ENCODE results near the gene TSC2. TPM values are rescaled to one million over a fixed set of nuclear protein-coding genes. Genes with fewer than 3 reads are reported as not detected.

TSC2 gene
- total RNA-seq, 1 experiment from 2014 or later = 166 TPM

DNA sequence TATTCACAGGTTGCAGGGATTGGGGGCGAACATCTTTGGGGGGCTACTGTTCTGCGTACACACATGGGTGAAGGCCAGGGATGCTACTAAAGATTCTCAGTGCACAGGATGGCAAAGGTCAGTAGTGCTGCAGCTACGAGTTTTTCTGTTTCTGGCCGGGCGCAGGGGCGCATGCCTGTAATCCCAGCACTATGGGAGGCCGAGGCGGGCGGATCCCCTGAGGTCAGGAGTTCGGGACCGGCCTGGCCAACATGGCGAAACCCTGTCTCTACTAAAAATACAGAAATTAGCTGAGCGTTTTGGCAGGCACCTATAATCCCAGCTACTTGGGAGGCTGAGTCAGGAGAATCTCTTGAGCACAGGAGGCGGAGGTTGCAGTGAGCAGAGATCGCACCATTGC lies 34.3 kb upstream of the TSC2 start:
- Histone ChIP-seq H3K27me3 (ENCODE audit: insufficient read depth, low read depth) (no peaks in the 10 kb centered on the region), H3K9me2 (ENCODE audit: insufficient read depth) (no peaks in the 10 kb centered on the region), H3K4me2 (no peak overlapping the region), H3K79me2 (ENCODE audit: low read depth) (peaks cover 20% of the 10 kb centered on the region), H2AFZ (no peak overlapping the region), H3K4me3 (no peak overlapping the region), H3K27ac (no peak overlapping the region), H3K4me1 (replicated peaks; ENCODE audit: insufficient read depth) (peaks cover 26% of the 10 kb centered on the region), H3K9me3 (ENCODE audit: insufficient read depth, low read depth) (no peaks in the 10 kb centered on the region), H3K36me3 (ENCODE audit: low read depth) (no peaks in the 10 kb centered on the region), H4K20me1 (ENCODE audit: insufficient read depth) (peaks cover 4% of the 10 kb centered on the region; the same call in 1 of the 2 replicates), H3F3A (ENCODE audit: insufficient read depth, low read depth) (peaks cover 24% of the 10 kb centered on the region)
- no peak for DNase-seq
- ChIA-PET POLR2A (ENCODE audit: unreplicated experiment) (no interaction called here), CTCF (interaction anchor here (0.6 kb wide), 1 partner anchor 9 kb away, joined by 15 read pairs; no protein-coding TSS in a partner anchor)
- intact Hi-C loops (cut with micrococcal nuclease; ENCODE audit: unreplicated experiment) = no loop called here
- no TSS peak for BruUV-seq (replicated peaks)
- TF ChIP-seq EZH2 (IDR thresholded peaks at IDR 0.05; ENCODE audit: low read depth) = no peak
- TF ChIP-seq, protein P1, sequence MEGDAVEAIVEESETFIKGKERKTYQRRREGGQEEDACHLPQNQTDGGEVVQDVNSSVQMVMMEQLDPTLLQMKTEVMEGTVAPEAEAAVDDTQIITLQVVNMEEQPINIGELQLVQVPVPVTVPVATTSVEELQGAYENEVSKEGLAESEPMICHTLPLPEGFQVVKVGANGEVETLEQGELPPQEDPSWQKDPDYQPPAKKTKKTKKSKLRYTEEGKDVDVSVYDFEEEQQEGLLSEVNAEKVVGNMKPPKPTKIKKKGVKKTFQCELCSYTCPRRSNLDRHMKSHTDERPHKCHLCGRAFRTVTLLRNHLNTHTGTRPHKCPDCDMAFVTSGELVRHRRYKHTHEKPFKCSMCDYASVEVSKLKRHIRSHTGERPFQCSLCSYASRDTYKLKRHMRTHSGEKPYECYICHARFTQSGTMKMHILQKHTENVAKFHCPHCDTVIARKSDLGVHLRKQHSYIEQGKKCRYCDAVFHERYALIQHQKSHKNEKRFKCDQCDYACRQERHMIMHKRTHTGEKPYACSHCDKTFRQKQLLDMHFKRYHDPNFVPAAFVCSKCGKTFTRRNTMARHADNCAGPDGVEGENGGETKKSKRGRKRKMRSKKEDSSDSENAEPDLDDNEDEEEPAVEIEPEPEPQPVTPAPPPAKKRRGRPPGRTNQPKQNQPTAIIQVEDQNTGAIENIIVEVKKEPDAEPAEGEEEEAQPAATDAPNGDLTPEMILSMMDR (conservative IDR thresholded peaks at IDR 0.05) = no peak

DNA sequence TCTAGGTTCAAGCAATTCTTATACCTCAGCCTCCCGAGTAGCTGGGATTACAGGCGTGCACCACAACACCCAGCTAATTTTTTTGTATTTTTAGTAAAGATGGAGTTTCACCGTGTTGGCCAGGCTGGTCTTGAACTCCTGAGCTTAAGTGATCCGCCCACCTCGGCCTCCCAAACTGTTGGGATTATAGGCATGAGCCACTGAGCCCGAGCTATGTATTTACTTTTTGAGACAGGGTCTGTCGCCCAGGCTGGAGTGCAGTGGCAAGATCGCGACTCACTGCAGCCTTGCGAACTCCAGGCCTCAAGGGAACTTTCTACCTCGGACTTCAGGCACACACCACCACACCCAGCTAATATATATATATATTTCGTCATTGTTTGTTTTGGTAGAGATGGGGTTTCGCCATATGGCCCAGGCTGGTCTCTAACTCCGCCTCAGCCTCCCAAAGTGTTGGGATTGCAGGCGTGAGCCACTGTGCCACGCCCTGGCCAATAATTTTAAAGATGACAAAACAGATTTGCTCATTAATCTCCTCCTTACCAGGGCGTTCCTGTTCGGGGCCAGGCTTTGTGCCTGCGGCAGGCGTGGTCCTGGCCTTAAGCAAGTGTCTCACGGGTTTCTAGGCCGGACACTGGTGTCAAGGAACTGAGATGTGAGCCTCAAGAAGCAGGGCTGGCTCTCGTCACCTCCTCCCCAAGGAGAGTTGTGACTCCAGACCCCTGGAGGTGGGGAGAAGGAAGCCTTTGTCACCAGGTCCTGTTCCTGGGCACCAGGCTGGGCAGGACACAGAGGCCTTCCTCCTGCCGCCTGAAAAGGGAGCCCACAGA lies 32.5 kb upstream of the TSC2 start:
- ChIA-PET CTCF (interaction anchor here (0.5 to 1.0 kb wide), 6 partner anchors 10 to 536 kb away, joined by 3 to 8 read pairs (median 4); partner anchors contain the start of gene TRAF7), POLR2A (ENCODE audit: unreplicated experiment) (interaction anchor here (0.6 kb wide), 2 partner anchors 76 to 139 kb away, joined by 4 to 7 read pairs; no protein-coding TSS in a partner anchor)
- BruUV-seq (replicated peaks) = no TSS peak
- H3K27me3 ChIP-seq (ENCODE audit: insufficient read depth, low read depth) = no peaks in the 10 kb centered on the region
- intact Hi-C loops (cut with micrococcal nuclease; ENCODE audit: unreplicated experiment) = no loop called here
- H3K4me2 ChIP-seq = peak overlapping the region; percentile 72
- no peaks in the 10 kb centered on the region for H3K36me3 ChIP-seq (ENCODE audit: low read depth)
- TF ChIP-seq, protein P1 (conservative IDR thresholded peaks at IDR 0.05) = no peak
- no peak for TF ChIP-seq EZH2 (IDR thresholded peaks at IDR 0.05; ENCODE audit: low read depth)
- H3K9me3 ChIP-seq (ENCODE audit: insufficient read depth, low read depth) = no peaks in the 10 kb centered on the region
- peak overlapping the region; percentile 62; the same call in 1 of the 2 replicates for H2AFZ ChIP-seq
- peaks cover 19% of the 10 kb centered on the region for H3F3A ChIP-seq (ENCODE audit: insufficient read depth, low read depth)
- H3K27ac ChIP-seq = peak overlapping the region; percentile 86
- no peaks in the 10 kb centered on the region for H3K9me2 ChIP-seq (ENCODE audit: insufficient read depth)
- H4K20me1 ChIP-seq (ENCODE audit: insufficient read depth) = no peaks in the 10 kb centered on the region
- peak; percentile 79 to 95 for DNase-seq
- H3K4me1 ChIP-seq (replicated peaks; ENCODE audit: insufficient read depth) = peaks cover 26% of the 10 kb centered on the region
- H3K4me3 ChIP-seq = peak overlapping the region; percentile 7; the same call in 1 of the 2 replicates
- H3K79me2 ChIP-seq (ENCODE audit: low read depth) = peaks cover 5% of the 10 kb centered on the region

DNA sequence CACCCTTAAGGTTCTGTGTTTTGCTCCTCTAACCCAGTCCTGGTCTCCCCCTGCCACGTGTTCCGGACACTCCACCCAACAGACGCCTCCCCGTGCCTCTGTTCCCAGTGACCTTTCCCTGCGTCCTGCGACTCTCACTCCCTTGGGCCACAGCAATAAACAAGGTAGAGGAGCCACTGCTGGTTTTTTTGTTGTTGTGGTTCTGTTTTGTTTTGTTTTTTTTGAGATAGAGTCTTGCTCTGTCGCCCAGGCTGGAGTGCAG lies 31.9 kb upstream of the TSC2 start:
- ChIA-PET CTCF (interaction anchor here (0.5 to 0.9 kb wide), 3 partner anchors 9 to 535 kb away, joined by 3 to 5 read pairs (median 3); no protein-coding TSS in a partner anchor), POLR2A (ENCODE audit: unreplicated experiment) (no interaction called here)
- H3K36me3 ChIP-seq (ENCODE audit: low read depth) = no peaks in the 10 kb centered on the region
- peak overlapping the region; percentile 63 for H3K4me2 ChIP-seq
- H3K4me3 ChIP-seq = no peak overlapping the region
- H3K9me2 ChIP-seq (ENCODE audit: insufficient read depth) = no peaks in the 10 kb centered on the region
- H3K27ac ChIP-seq = peak overlapping the region; percentile 86
- peaks cover 16% of the 10 kb centered on the region for H3F3A ChIP-seq (ENCODE audit: insufficient read depth, low read depth)
- no peaks in the 10 kb centered on the region for H3K79me2 ChIP-seq (ENCODE audit: low read depth)
- BruUV-seq (replicated peaks) = TSS peak; percentile 66
- H2AFZ ChIP-seq = peak overlapping the region; percentile 62; the same call in 1 of the 2 replicates
- H3K27me3 ChIP-seq (ENCODE audit: insufficient read depth, low read depth) = no peaks in the 10 kb centered on the region
- DNase-seq = no peak
- intact Hi-C loops (cut with micrococcal nuclease; ENCODE audit: unreplicated experiment) = no loop called here
- no peaks in the 10 kb centered on the region for H3K9me3 ChIP-seq (ENCODE audit: insufficient read depth, low read depth)
- H4K20me1 ChIP-seq (ENCODE audit: insufficient read depth) = no peaks in the 10 kb centered on the region
- peaks cover 21% of the 10 kb centered on the region for H3K4me1 ChIP-seq (replicated peaks; ENCODE audit: insufficient read depth)
- no peak for TF ChIP-seq EZH2 (IDR thresholded peaks at IDR 0.05; ENCODE audit: low read depth)
- TF ChIP-seq, protein P1 (conservative IDR thresholded peaks at IDR 0.05) = no peak
